CD4-positive, alpha-beta T cell (primary cell): Measurements from ENCODE around the gene SYT13. TPM values are rescaled to one million over a fixed set of nuclear protein-coding genes. Genes with fewer than 3 reads are reported as not detected.

Experiments used
- ATAC-seq: fragments of 200-7000 bp; cut with Tn5 transposase; one replicate; pipeline ENCODE4 v1.10.0; 2022; ENCODE audit warnings: mild to moderate bottlenecking; ENCODE audit not compliant: poor library complexity
- CTCF ChIA-PET: fragments of 350-600 bp; sonication (Branson Sonifier 250); formaldehyde crosslinking; loops from one replicate; lab custom pipeline; 2021; ENCODE audit warnings: antibody characterized with exemption, inconsistent platforms; lab: Charles Lee
- POLR2A ChIA-PET: fragments of 350-600 bp; sonication (Branson Sonifier 250); formaldehyde crosslinking; loops from one replicate; lab custom pipeline; 2021; ENCODE audit warnings: antibody characterized with exemption, inconsistent platforms; lab: Charles Lee
- DNase-seq, 14 experiments: peaks; one replicate each; pipeline ENCODE4 v3.0.0-alpha.2; 2013 to 2020; ENCODE audit warnings: mixed read lengths in 2 of 14
- H3K27ac ChIP-seq, 2 donors: one replicate each; pipeline versions ENCODE4 v1.5.1 to v1.7.0; 2013; ENCODE audit warnings: low read length in 2 of 2, low read depth in 1 of 2, mild to moderate bottlenecking in 1 of 2
- H3K27me3 ChIP-seq, 2 experiments: 1 replicate in 1 of 2; 2 replicates in 1 of 2; pipeline versions ENCODE4 v1.6.1 to v1.7.0; 2013; ENCODE audit warnings: low read length in 2 of 2, control low read depth in 1 of 2, mild to moderate bottlenecking in 1 of 2, moderate library complexity in 1 of 2; ENCODE audit not compliant: insufficient read depth in 2 of 2, control insufficient read depth in 1 of 2
- H3K36me3 ChIP-seq: one replicate; pipeline ENCODE4 v1.6.1; 2013; ENCODE audit warnings: low read length, control low read depth; ENCODE audit not compliant: insufficient read depth
- H3K4me1 ChIP-seq: one replicate; pipeline ENCODE4 v1.6.1; 2013; ENCODE audit warnings: low read length, control low read depth; ENCODE audit not compliant: insufficient read depth
- H3K4me3 ChIP-seq: one replicate; pipeline ENCODE4 v1.5.1; 2013; ENCODE audit warnings: mild to moderate bottlenecking, low read length, moderate library complexity
- H3K9me3 ChIP-seq, 2 experiments: 1 replicate in 1 of 2; 2 replicates in 1 of 2; pipeline versions ENCODE4 v1.6.1 to v1.7.0; 2013; ENCODE audit warnings: low read length in 2 of 2, mild to moderate bottlenecking in 2 of 2, control low read depth in 1 of 2, moderate library complexity in 1 of 2; ENCODE audit not compliant: control insufficient read depth in 1 of 2, insufficient read depth in 1 of 2
- H3K27ac Mint-ChIP-seq: one replicate; pipeline ENCODE4 v1.8.0; 2020; ENCODE audit warnings: mixed read lengths
- H3K27me3 Mint-ChIP-seq: one replicate; pipeline ENCODE4 v1.8.0; 2021; ENCODE audit warnings: mixed read lengths
- H3K36me3 Mint-ChIP-seq: one replicate; pipeline ENCODE4 v1.8.0; 2021; ENCODE audit warnings: low read depth, mixed read lengths
- H3K4me1 Mint-ChIP-seq: one replicate; pipeline ENCODE4 v1.8.0; 2021; ENCODE audit warnings: low read depth, mixed read lengths
- H3K4me3 Mint-ChIP-seq: one replicate; pipeline ENCODE4 v1.8.0; 2020; ENCODE audit warnings: mild to moderate bottlenecking, mixed read lengths
- H3K9me3 Mint-ChIP-seq: one replicate; pipeline ENCODE4 v1.8.0; 2020; ENCODE audit warnings: mixed read lengths
- CTCF ChIP-seq: fragments of 200-600 bp; IDR thresholded peaks from one replicate; pipeline ENCODE4 v1.8.0; 2022; ENCODE audit warnings: antibody characterized with exemption, mild to moderate bottlenecking
- intact Hi-C, 2 experiments: fragments of 100-400 bp; cut with DNase I in 1 of 2; cut with micrococcal nuclease in 1 of 2; formaldehyde crosslinking; loops; one replicate each; pipeline versions ENCODE4 v1.15.1 to v1.9.0; 2023 to 2025; cut with DNase I, micrococcal nuclease
- total RNA-seq, 174 experiments: library from RNA in 2 of 174; stranded (reverse) in 2 of 174; gene quantifications; one replicate each; pipeline ENCODE4 v1.2.3 and lab custom pipeline; 2021 to 2026

SYT13 gene
- total RNA-seq, 2 experiments from 2014 or later = not detected

- H3K4me3 Mint-ChIP-seq = no peak overlapping the region
- no peaks in the 10 kb centered on the region for H3K9me3 Mint-ChIP-seq
- POLR2A ChIA-PET = no interaction called here
- Histone ChIP-seq H3K36me3 (no peaks in the 10 kb centered on the region), H3K27ac (no peak overlapping the region), H3K4me3 (no peak overlapping the region), H3K9me3 (no peaks in the 10 kb centered on the region), H3K27me3 (peaks cover 0 to 13% of the 10 kb centered on the region in 2 experiments), H3K4me1 (no peaks in the 10 kb centered on the region)
- CTCF ChIA-PET = no interaction called here
- no peaks in the 10 kb centered on the region for H3K4me1 Mint-ChIP-seq
- H3K36me3 Mint-ChIP-seq = no peaks in the 10 kb centered on the region
- no peak overlapping the region for H3K27ac Mint-ChIP-seq
- TF ChIP-seq CTCF = no peak
- DNase-seq (no peak), ATAC-seq (no peak)
- intact Hi-C loops = no loop called here
- H3K27me3 Mint-ChIP-seq = peaks cover 52% of the 10 kb centered on the region
Observed at GRCh38 chr11:45321669-45322068, 35.5 kb upstream of the SYT13 start.

GRCh38 chr11:45321031-45321595 is 35.0 kb upstream of the SYT13 start:
- Mint-ChIP-seq H3K27ac (no peak overlapping the region), H3K9me3 (no peaks in the 10 kb centered on the region), H3K36me3 (no peaks in the 10 kb centered on the region), H3K27me3 (peaks cover 57% of the 10 kb centered on the region), H3K4me3 (no peak overlapping the region), H3K4me1 (no peaks in the 10 kb centered on the region)
- no peak for TF ChIP-seq CTCF
- ChIA-PET CTCF (no interaction called here), POLR2A (no interaction called here)
- Histone ChIP-seq H3K27me3 (peaks cover 0 to 13% of the 10 kb centered on the region in 2 experiments), H3K4me1 (no peaks in the 10 kb centered on the region), H3K4me3 (no peak overlapping the region), H3K36me3 (no peaks in the 10 kb centered on the region), H3K9me3 (no peaks in the 10 kb centered on the region), H3K27ac (no peak overlapping the region)
- intact Hi-C loops = no loop called here
- DNase-seq = no peak
- no peak for ATAC-seq

GRCh38 chr11:45320371-45320770 is 34.2 kb upstream of the SYT13 start:
- ChIA-PET CTCF (interaction anchor here (0.8 kb wide), 1 partner anchor 210 kb away, joined by 3 read pairs; no protein-coding TSS in a partner anchor), POLR2A (no interaction called here)
- Histone ChIP-seq H3K9me3 (no peaks in the 10 kb centered on the region), H3K4me3 (no peak overlapping the region), H3K27ac (no peak overlapping the region), H3K36me3 (no peaks in the 10 kb centered on the region), H3K4me1 (no peaks in the 10 kb centered on the region), H3K27me3 (peaks cover 0 to 13% of the 10 kb centered on the region in 2 experiments)
- H3K9me3 Mint-ChIP-seq = no peaks in the 10 kb centered on the region
- DNase-seq (no peak), ATAC-seq (no peak)
- TF ChIP-seq CTCF = no peak
- H3K36me3 Mint-ChIP-seq = no peaks in the 10 kb centered on the region
- no peak overlapping the region for H3K4me3 Mint-ChIP-seq
- no peaks in the 10 kb centered on the region for H3K4me1 Mint-ChIP-seq
- H3K27me3 Mint-ChIP-seq = peaks cover 53% of the 10 kb centered on the region
- no peak overlapping the region for H3K27ac Mint-ChIP-seq
- intact Hi-C loops = no loop called here
